ENCODE measurements around the gene FAM222A. TPM values are rescaled to one million over a fixed set of nuclear protein-coding genes. Genes with fewer than 3 reads are reported as not detected.

FAM222A gene
- total and polyA plus RNA-seq, 2 experiments from 2014 or later, result 0.97 TPM; not detected in 1

GRCh38 chr12:109766251-109766778 lies 52.7 kb downstream of the FAM222A start:
- TF ChIP-seq EZH2phosphoT487 (IDR thresholded peaks at IDR 0.05; ENCODE audit: insufficient read depth, low read depth), result no peak
- TF ChIP-seq EZH2 (IDR thresholded peaks at IDR 0.05; ENCODE audit: insufficient read depth, poor library complexity, severe bottlenecking), result no peak
- Histone ChIP-seq H4K20me1 (ENCODE audit: insufficient read depth) (no peaks in the 10 kb centered on the region), H3K4me3 (no peak overlapping the region), H3K9ac (no peak overlapping the region), H3K36me3 (ENCODE audit: low read depth) (no peaks in the 10 kb centered on the region), H3K9me3 (ENCODE audit: low read depth) (no peaks in the 10 kb centered on the region), H3K27ac (no peak overlapping the region), H3K79me2 (ENCODE audit: insufficient read depth) (no peaks in the 10 kb centered on the region), H3K4me2 (ENCODE audit: unreplicated experiment) (no peak overlapping the region), H3K4me1 (ENCODE audit: insufficient read depth) (no peaks in the 10 kb centered on the region), H3K9me2 (ENCODE audit: insufficient read depth) (no peaks in the 10 kb centered on the region), H3F3A (ENCODE audit: insufficient read depth) (no peaks in the 10 kb centered on the region), H3K27me3 (replicated peaks; ENCODE audit: insufficient read depth) (no peaks in the 10 kb centered on the region), H2AFZ (no peak overlapping the region)
- no peak for DNase-seq
- 74% methylated on average over 12 of the region's 12 CpGs for WGBS, 2 experiments (ENCODE audit: low coverage in 1 of 2, low lambda C conversion rate in 2 of 2, missing lambda C conversion rate in 2 of 2)
- in situ Hi-C loops (cut with MboI), result no loop called here

GRCh38 chr12:109767456-109767855 lies 53.8 kb downstream of the FAM222A start:
- H4K20me1 ChIP-seq (ENCODE audit: insufficient read depth), result no peaks in the 10 kb centered on the region
- no peak overlapping the region for H3K4me2 ChIP-seq (ENCODE audit: unreplicated experiment)
- no peaks in the 10 kb centered on the region for H3K27me3 ChIP-seq (replicated peaks; ENCODE audit: insufficient read depth)
- in situ Hi-C loops (cut with MboI), result no loop called here
- H3K9me2 ChIP-seq (ENCODE audit: insufficient read depth), result no peaks in the 10 kb centered on the region
- no peaks in the 10 kb centered on the region for H3K9me3 ChIP-seq (ENCODE audit: low read depth)
- no peak overlapping the region for H2AFZ ChIP-seq
- H3K27ac ChIP-seq, result no peak overlapping the region
- no peak overlapping the region for H3K4me3 ChIP-seq
- no peaks in the 10 kb centered on the region for H3K4me1 ChIP-seq (ENCODE audit: insufficient read depth)
- 86 to 90% methylated on average over 4 of the region's 4 CpGs for WGBS, 2 experiments (ENCODE audit: low coverage in 1 of 2, low lambda C conversion rate in 2 of 2, missing lambda C conversion rate in 2 of 2)
- TF ChIP-seq EZH2 (IDR thresholded peaks at IDR 0.05; ENCODE audit: insufficient read depth, poor library complexity, severe bottlenecking), result no peak
- TF ChIP-seq EZH2phosphoT487 (IDR thresholded peaks at IDR 0.05; ENCODE audit: insufficient read depth, low read depth), result no peak
- no peak overlapping the region for H3K9ac ChIP-seq
- DNase-seq, result no peak
- no peaks in the 10 kb centered on the region for H3K79me2 ChIP-seq (ENCODE audit: insufficient read depth)
- no peaks in the 10 kb centered on the region for H3K36me3 ChIP-seq (ENCODE audit: low read depth)
- no peaks in the 10 kb centered on the region for H3F3A ChIP-seq (ENCODE audit: insufficient read depth)

- Histone ChIP-seq H3K79me2 (ENCODE audit: insufficient read depth) (no peaks in the 10 kb centered on the region), H3K9ac (no peak overlapping the region), H3K27me3 (replicated peaks; ENCODE audit: insufficient read depth) (no peaks in the 10 kb centered on the region), H3K9me3 (ENCODE audit: low read depth) (no peaks in the 10 kb centered on the region), H3K4me3 (no peak overlapping the region), H3K4me2 (ENCODE audit: unreplicated experiment) (no peak overlapping the region), H3K4me1 (ENCODE audit: insufficient read depth) (no peaks in the 10 kb centered on the region), H4K20me1 (ENCODE audit: insufficient read depth) (no peaks in the 10 kb centered on the region), H3K27ac (no peak overlapping the region), H3K36me3 (ENCODE audit: low read depth) (no peaks in the 10 kb centered on the region), H3K9me2 (ENCODE audit: insufficient read depth) (no peaks in the 10 kb centered on the region), H3F3A (ENCODE audit: insufficient read depth) (no peaks in the 10 kb centered on the region), H2AFZ (no peak overlapping the region)
- no peak for TF ChIP-seq EZH2phosphoT487 (IDR thresholded peaks at IDR 0.05; ENCODE audit: insufficient read depth, low read depth)
- WGBS, 2 experiments (ENCODE audit: low coverage in 1 of 2, low lambda C conversion rate in 2 of 2, missing lambda C conversion rate in 2 of 2), result 91% methylated on average over 46 to 52 of the region's 54 CpGs
- in situ Hi-C loops (cut with MboI), result no loop called here
- no peak for DNase-seq
Measured at GRCh38 chr12:109767991-109768900, 54.6 kb downstream of the FAM222A start.

GRCh38 chr12:109768901-109769670 lies 55.5 kb downstream of the FAM222A start:
- 89 to 91% methylated on average over 31 to 37 of the region's 38 CpGs for WGBS, 2 experiments (ENCODE audit: low coverage in 1 of 2, low lambda C conversion rate in 2 of 2, missing lambda C conversion rate in 2 of 2)
- H3K4me1 ChIP-seq (ENCODE audit: insufficient read depth), result no peaks in the 10 kb centered on the region
- H3K9ac ChIP-seq, result no peak overlapping the region
- no peaks in the 10 kb centered on the region for H4K20me1 ChIP-seq (ENCODE audit: insufficient read depth)
- DNase-seq, result no peak
- in situ Hi-C loops (cut with MboI), result no loop called here
- H3K27ac ChIP-seq, result no peak overlapping the region
- H3K79me2 ChIP-seq (ENCODE audit: insufficient read depth), result no peaks in the 10 kb centered on the region
- TF ChIP-seq EZH2phosphoT487 (IDR thresholded peaks at IDR 0.05; ENCODE audit: insufficient read depth, low read depth) (no peak), EZH2 (IDR thresholded peaks at IDR 0.05; ENCODE audit: insufficient read depth, poor library complexity, severe bottlenecking) (no peak)
- H3K27me3 ChIP-seq (replicated peaks; ENCODE audit: insufficient read depth), result no peaks in the 10 kb centered on the region
- no peak overlapping the region for H2AFZ ChIP-seq
- H3K36me3 ChIP-seq (ENCODE audit: low read depth), result no peaks in the 10 kb centered on the region
- no peaks in the 10 kb centered on the region for H3F3A ChIP-seq (ENCODE audit: insufficient read depth)
- no peak overlapping the region for H3K4me2 ChIP-seq (ENCODE audit: unreplicated experiment)
- no peaks in the 10 kb centered on the region for H3K9me3 ChIP-seq (ENCODE audit: low read depth)
- no peaks in the 10 kb centered on the region for H3K9me2 ChIP-seq (ENCODE audit: insufficient read depth)
- H3K4me3 ChIP-seq, result no peak overlapping the region

All from GM23248 (cell line).